SIG-M5 treated with dmso at 0.1 percent for 504 hours (cell line): ENCODE results near the gene TMEM40.
"Not testable (repeated sequence)": the region's sequence is repeated elsewhere in the genome, so short reads cannot be mapped to it uniquely, and the experiment has no call there.

Source experiments
- DNase-seq: peaks from one replicate; lab custom pipeline; 2025; ENCODE audit not compliant: unreplicated experiment; lab: John Stamatoyannopoulos, UW

TMEM40 gene

DNA sequence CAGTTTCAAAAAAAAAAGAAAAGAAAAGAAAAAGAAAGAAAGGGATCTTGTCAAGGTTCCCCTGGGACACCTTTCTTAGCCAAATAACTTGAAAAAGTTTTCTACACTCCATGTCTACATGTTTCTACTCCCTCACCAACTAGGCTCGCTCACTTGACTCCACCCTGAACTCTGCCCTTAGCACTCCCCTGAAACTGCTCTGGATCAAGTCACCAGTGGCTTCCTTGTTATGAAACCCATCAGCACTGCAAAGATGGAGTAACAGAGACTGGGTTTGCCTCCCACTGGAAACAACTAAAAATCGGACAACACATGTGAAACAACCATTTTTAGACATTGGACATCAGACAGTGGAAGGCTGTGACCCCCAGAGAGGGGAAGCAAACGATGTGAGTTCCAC lies 36.8 kb downstream of the TMEM40 start:
- peak; percentile 15 for DNase-seq

DNA sequence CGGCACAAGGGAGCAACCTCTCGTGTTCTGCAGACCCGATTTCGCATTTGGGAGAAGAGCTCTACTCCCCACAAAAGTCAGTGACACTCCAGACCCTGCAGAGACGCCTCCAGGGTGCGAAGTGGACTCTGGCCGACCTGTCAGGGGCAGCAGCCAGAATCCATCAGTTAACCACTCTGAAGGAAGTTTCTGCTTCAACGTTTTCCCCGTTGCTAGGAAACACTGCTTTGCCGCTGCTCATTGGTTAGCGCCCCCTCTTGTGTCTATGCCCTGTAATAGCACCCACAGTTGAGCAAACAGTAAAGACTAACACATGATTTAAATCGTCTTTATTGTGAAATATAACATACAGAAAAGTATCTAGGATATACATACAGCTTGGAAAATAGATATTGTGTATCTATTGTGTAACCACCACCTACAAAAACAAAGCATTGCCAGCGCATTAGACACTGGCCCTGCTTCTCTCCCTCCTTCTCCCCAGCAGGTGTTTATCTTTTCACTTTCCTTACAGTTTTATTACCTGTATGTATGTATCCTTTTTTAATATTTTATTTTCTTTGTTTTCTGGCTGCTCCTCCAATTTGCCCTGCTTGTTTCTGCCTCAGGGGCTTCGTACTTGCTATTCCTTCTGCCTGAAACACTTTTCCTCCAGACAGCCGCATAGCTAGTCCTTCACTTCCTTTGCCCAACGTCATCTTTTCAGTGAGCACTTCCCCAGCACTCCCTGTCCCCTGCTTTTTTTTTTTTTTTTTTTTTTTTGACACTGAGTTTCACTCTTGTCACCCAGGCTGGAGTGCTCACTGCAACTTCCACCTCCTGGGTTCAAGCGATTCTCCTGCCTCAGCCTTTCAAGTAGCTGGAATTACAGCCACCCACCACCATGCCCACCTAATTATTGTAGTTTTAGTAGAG lies 38.8 kb downstream of the TMEM40 start:
- peak; percentile 93 for DNase-seq

- DNase-seq: no peak
Measured at GRCh38 chr3:12719541-12719940, 39.5 kb downstream of the TMEM40 start.

DNA sequence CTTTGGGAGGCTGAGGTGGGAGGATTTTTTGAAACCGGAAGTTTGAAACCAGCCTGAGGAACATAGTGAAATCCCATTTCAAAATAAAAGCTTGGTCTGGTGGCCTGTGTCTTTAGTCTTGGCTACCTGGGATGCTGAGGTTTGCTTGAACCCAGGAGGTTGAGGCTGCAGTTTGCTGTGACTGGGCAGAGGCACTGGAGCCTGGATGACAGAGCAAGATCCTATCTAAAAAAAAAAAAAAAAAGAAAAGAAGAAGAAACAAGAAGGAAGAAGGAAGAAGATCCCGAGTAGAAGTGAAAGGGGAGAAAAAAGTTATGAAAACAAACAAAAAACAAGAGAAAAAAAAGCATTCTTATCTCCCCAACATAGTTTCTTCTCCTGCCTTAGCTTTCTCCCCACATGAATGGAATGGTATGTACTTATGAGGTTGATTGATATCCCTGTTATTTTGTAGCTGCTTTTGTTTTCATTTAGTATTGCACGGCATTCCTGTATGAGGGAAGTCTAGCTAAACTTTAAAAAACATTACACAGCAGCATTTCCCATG lies 42.4 kb downstream of the TMEM40 start:
- DNase-seq: no peak

- DNase-seq: no peak
Measured at GRCh38 chr3:12714278-12714677, 44.8 kb downstream of the TMEM40 start.

DNA sequence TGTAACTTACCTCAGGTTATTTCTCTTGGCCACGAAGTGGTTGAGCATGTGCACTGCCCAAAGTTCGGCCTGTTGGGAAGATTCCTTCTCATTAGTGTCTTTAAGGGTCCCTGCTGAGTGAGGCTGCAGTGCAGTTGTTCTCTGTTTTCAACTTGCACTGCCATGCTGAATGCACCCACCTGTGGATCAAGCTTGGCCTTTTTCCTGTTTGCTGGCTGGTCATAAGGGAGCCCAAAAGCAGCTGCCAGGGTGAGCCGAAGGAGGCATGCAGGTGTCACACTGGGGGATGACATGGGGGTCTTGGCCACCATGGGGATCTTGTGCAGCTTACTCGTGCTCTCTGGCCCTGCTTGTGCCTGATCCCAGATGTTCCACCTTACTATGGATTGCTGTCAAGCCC lies 49.0 kb downstream of the TMEM40 start:
- DNase-seq: no peak

GRCh38 chr3:12709334-12709733 lies 49.7 kb downstream of the TMEM40 start:
- DNase-seq: no peak

GRCh38 chr3:12708584-12709192 lies 50.4 kb downstream of the TMEM40 start:
- no peak for DNase-seq

DNA sequence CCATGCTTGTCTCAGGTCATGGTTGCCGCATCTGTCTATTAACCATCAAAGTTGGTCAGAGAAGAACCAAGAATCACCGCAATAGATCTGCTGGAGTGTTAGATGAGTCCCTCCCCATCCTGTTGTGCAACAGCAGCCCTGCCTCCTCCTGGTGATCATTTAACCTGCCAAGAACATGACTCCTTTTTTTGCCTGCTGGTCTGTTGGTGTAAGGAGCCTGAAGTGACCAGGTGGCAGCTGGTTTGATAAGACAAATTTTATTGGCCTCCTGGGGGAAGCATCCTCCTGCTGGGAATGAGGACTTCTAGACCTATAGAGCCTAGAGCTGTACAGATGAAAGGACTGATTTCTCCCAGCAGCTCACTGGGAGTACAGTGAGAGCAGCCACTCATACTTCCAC lies 51.6 kb downstream of the TMEM40 start:
- peak; percentile 66 for DNase-seq

- peak; percentile 85 for DNase-seq
Measured at GRCh38 chr3:12706504-12707253, 52.4 kb downstream of the TMEM40 start.

DNA sequence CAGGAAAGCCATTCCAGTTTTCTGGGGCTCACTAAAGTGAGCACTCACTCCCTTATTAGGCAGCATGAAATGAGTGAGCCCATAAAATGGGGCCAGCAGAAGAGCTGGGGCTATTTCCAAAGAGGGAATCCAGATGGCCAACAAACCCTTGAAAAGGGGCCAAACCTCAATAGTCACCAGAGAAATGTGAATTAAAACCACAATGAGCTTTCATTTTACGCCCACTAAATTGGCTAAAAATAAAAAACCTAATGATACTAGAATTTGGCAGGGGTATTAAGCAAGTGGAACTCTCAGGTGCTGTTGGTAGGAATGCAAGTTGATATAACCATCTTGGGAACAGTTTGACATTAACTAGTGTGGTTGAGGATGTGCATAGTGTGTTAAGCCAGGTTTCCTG lies 53.1 kb downstream of the TMEM40 start:
- no peak for DNase-seq

DNA sequence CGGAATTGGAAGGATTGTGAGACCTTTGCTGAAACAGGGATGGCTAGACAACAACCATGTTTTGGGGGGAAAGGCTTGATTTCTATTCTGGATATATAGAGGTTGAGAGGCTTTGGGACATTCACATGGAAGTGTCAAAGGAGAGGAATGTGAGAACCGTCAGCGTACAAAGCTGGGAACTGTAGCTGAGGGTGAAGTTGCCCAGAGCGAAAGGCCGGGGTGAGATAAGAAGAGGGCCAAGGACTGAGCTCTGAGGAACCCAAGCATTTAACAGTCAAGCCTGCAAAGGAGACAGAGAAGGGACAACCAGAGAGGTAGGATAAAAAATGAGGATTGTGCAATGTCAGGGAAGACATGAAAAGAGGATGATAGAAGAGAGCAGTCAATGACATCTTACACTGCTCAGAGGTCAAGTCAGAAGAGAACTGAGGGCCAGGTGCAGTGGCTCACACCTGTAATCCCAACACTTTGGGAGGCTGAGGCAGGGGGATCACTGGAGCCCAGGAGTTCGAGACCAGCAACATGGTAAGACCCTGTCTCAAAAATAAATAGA lies 53.6 kb downstream of the TMEM40 start:
- DNase-seq: no peak

GRCh38 chr3:12702501-12702900 lies 56.6 kb downstream of the TMEM40 start:
- no peak for DNase-seq

GRCh38 chr3:12701601-12702000 lies 57.5 kb downstream of the TMEM40 start:
- not testable (repeated sequence) for DNase-seq

GRCh38 chr3:12700800-12701199 lies 58.3 kb downstream of the TMEM40 start:
- no peak for DNase-seq

DNA sequence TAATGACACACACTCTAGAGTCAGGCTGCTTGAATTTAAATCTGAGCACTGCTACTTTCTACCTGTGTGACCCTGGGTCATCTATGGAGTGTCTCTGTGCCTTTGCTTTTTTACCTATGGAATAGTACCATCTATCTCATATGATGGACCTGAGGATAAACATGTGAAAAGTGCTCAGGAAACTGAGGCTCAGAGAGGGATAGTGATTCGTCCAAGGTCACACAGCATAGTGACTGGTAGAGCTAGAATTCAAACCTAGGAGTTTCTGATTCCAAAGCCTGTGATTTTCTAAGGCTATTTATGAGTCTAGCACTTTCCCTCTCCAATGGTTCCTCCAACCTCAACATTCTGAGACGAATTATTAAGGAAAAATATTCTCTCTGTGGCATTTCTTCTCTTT lies 63.1 kb downstream of the TMEM40 start:
- no peak for DNase-seq

DNA sequence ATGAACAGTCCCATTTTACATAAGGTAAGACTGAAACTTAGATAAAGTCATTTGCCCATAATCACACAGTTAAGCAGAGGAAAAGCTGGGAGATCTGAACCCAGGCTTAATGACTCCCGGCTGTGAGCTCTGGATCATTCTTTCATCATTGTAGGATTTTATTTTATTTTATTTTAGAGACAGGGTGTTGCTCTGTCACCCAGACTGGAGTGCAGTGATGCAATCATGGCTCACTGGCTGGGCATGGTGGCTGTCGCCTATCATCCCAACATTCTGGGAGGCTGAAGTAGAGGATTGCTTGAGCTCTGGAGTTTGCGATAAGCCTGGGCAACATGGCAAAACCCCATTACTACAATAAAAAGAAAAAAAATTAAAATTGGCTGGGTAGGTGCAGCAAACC lies 63.9 kb downstream of the TMEM40 start:
- DNase-seq: no peak

DNA sequence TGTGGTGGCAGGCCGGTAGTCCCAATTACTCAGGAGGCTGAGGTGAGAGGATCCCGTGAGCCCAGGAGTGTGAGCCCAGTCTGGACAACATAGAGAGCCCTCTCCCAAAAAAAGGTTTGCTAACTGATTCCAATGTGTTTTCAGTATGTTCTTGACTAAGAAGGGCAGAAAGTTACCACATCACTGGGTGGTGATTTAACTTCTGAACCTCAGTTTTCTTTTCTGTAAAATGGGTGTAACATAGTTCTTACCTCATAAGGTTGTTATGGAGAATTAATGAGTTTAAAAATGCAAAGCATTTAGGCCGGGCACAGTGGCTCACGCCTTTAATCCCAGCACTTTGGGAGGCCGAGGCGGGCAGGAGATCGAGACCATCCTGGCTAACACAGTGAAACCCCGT lies 66.6 kb downstream of the TMEM40 start:
- DNase-seq: no peak

DNA sequence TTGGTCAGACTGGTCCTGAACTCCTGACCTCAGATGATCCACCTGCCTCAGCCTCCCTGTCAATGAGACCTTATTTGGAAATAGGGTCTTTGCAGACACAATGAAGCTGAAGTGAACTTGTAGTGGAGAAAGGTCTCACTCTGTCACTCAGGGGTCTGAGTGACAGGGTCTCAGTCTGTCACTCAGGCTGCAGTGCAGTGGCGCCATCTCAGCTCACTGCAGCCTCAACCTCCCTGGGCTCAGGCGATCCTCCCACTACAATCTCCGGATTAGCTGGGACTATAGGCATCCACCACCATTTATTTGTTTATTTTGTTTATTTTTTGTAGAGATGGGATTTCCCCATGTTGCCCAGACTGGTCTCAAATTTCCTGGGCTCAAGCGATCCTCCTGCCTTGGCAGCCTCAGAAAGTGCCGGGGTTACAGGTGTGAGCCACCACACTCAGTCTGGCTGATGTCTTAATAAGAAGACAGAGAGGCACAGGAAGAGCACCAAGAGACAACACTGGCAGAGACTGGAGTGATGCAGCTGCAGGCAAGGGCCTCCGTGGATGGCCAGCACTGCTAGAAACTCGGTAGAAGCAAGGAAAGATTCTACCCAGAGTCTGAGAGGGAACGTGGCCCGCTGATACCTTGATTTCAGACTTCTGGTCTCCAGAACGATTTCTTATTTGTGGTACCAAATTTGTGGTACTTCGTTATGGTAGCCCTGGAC lies 68.9 kb downstream of the TMEM40 start:
- DNase-seq: no peak

- DNase-seq: no peak
Measured at GRCh38 chr3:12687948-12688347, 71.1 kb downstream of the TMEM40 start.

GRCh38 chr3:12686096-12686495 lies 73.0 kb downstream of the TMEM40 start:
- DNase-seq: no peak
